Measurements from ENCODE around the gene PLXNA4.

DNA sequence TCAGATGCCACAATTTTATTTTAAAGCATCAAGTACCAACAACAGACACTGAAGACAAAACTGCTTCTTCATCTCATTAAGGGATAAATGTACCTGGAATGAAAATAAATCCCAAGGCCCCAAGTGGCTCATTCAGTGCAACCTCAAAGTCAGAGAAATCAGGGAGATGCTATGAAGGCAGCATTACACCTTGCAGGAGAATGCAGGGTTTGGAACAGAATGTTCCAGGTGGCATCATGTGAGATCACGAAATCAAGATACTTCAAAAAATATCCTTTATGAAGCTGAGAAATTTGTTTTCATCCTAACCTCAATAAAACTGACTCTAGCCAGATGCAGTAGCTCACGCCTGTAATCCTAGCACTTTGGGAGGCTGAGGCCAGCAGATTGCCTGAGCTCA is 477.1 kb downstream of the PLXNA4 start:
- TF ChIP-seq TAF1 (IDR thresholded peaks at IDR 0.05; ENCODE audit: borderline replicate concordance, insufficient read depth, low read length) (no peak), POLR2AphosphoS5 (IDR thresholded peaks at IDR 0.05; ENCODE audit: low read depth, low read length) (no peak)
- TF ChIP-seq, protein P1, sequence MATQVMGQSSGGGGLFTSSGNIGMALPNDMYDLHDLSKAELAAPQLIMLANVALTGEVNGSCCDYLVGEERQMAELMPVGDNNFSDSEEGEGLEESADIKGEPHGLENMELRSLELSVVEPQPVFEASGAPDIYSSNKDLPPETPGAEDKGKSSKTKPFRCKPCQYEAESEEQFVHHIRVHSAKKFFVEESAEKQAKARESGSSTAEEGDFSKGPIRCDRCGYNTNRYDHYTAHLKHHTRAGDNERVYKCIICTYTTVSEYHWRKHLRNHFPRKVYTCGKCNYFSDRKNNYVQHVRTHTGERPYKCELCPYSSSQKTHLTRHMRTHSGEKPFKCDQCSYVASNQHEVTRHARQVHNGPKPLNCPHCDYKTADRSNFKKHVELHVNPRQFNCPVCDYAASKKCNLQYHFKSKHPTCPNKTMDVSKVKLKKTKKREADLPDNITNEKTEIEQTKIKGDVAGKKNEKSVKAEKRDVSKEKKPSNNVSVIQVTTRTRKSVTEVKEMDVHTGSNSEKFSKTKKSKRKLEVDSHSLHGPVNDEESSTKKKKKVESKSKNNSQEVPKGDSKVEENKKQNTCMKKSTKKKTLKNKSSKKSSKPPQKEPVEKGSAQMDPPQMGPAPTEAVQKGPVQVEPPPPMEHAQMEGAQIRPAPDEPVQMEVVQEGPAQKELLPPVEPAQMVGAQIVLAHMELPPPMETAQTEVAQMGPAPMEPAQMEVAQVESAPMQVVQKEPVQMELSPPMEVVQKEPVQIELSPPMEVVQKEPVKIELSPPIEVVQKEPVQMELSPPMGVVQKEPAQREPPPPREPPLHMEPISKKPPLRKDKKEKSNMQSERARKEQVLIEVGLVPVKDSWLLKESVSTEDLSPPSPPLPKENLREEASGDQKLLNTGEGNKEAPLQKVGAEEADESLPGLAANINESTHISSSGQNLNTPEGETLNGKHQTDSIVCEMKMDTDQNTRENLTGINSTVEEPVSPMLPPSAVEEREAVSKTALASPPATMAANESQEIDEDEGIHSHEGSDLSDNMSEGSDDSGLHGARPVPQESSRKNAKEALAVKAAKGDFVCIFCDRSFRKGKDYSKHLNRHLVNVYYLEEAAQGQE (IDR thresholded peaks at IDR 0.05; ENCODE audit: insufficient read depth in 1 of 2, low read depth in 2 of 2, low read length in 2 of 2) = no peak
